Activated naive CD4-positive, alpha-beta T cell treated with anti-CD3 and anti-CD28 coated beads for 36 hours (primary cell): ENCODE measurements around the gene BCAS4. TPM values are rescaled to one million over a fixed set of nuclear protein-coding genes. Genes with fewer than 3 reads are reported as not detected.

Experiments
- CTCF ChIA-PET: fragments of 350-600 bp; sonication (Branson Sonifier 250); formaldehyde crosslinking; loops from one replicate; lab custom pipeline; 2021; ENCODE audit warnings: antibody characterized with exemption; lab: Charles Lee
- DNase-seq: peaks from one replicate; pipeline ENCODE4 v3.0.0-alpha.2; 2020
- H3K27ac Mint-ChIP-seq: one replicate; pipeline ENCODE4 v1.8.0; 2021; ENCODE audit warnings: mild to moderate bottlenecking, mixed read lengths
- H3K27me3 Mint-ChIP-seq: one replicate; pipeline ENCODE4 v1.8.0; 2021; ENCODE audit warnings: low read depth, mixed read lengths
- H3K36me3 Mint-ChIP-seq: one replicate; pipeline ENCODE4 v1.8.0; 2021; ENCODE audit warnings: low read depth, mixed read lengths
- H3K4me1 Mint-ChIP-seq: one replicate; pipeline ENCODE4 v1.8.0; 2021; ENCODE audit warnings: low read depth, mixed read lengths
- H3K4me3 Mint-ChIP-seq: one replicate; pipeline ENCODE4 v1.8.0; 2021; ENCODE audit warnings: mild to moderate bottlenecking, moderate library complexity, mixed read lengths
- H3K9me3 Mint-ChIP-seq: one replicate; pipeline ENCODE4 v1.8.0; 2021; ENCODE audit warnings: mixed read lengths
- intact Hi-C: fragments of 100-400 bp; cut with micrococcal nuclease; formaldehyde crosslinking; loops from one replicate; pipeline ENCODE4 v1.15.1; 2023
- total RNA-seq, 2 experiments: library from RNA; stranded (reverse); gene quantifications; one replicate each; pipeline ENCODE4 v1.2.3, GENCODE V29; 2021

BCAS4 gene
- total RNA-seq, 2 experiments from 2014 or later, result 15.7 to 16.6 TPM

GRCh38 chr20:50819349-50819748 is 24.5 kb downstream of the BCAS4 start:
- CTCF ChIA-PET, result interaction anchor here (1.0 to 2.4 kb wide), 4 partner anchors 16 to 110 kb away, joined by 3 to 19 read pairs (median 7); partner anchors contain the start of gene BCAS4
- H3K4me3 Mint-ChIP-seq, result no peak overlapping the region
- H3K9me3 Mint-ChIP-seq, result no peaks in the 10 kb centered on the region
- intact Hi-C loops, result loop anchor here (5.0 kb wide), 1 partner anchor 93 kb away; no protein-coding TSS in a partner anchor
- H3K27me3 Mint-ChIP-seq, result no peaks in the 10 kb centered on the region
- peak overlapping the region; percentile 12 for H3K27ac Mint-ChIP-seq
- DNase-seq, result no peak
- peaks cover 8% of the 10 kb centered on the region for H3K36me3 Mint-ChIP-seq
- H3K4me1 Mint-ChIP-seq, result peaks cover 44% of the 10 kb centered on the region

- CTCF ChIA-PET, result interaction anchor here (0.8 kb wide), 1 partner anchor 26 kb away, joined by 4 read pairs; the partner anchor contains the start of gene BCAS4
- H3K36me3 Mint-ChIP-seq, result peaks cover 8% of the 10 kb centered on the region
- H3K27me3 Mint-ChIP-seq, result no peaks in the 10 kb centered on the region
- H3K4me1 Mint-ChIP-seq, result peaks cover 33% of the 10 kb centered on the region
- no peak overlapping the region for H3K4me3 Mint-ChIP-seq
- DNase-seq, result no peak
- intact Hi-C loops, result no loop called here
- no peaks in the 10 kb centered on the region for H3K9me3 Mint-ChIP-seq
- H3K27ac Mint-ChIP-seq, result no peak overlapping the region
Measured at GRCh38 chr20:50820515-50821256, 25.8 kb downstream of the BCAS4 start.

GRCh38 chr20:50821257-50821921 is 26.5 kb downstream of the BCAS4 start:
- no peaks in the 10 kb centered on the region for H3K9me3 Mint-ChIP-seq
- H3K4me1 Mint-ChIP-seq, result peaks cover 26% of the 10 kb centered on the region
- CTCF ChIA-PET, result interaction anchor here (0.5 to 0.8 kb wide), 3 partner anchors 13 to 68 kb away, joined by 3 to 8 read pairs (median 4); partner anchors contain the start of gene BCAS4
- no peaks in the 10 kb centered on the region for H3K27me3 Mint-ChIP-seq
- H3K36me3 Mint-ChIP-seq, result peaks cover 8% of the 10 kb centered on the region
- intact Hi-C loops, result no loop called here
- no peak for DNase-seq
- H3K4me3 Mint-ChIP-seq, result no peak overlapping the region
- no peak overlapping the region for H3K27ac Mint-ChIP-seq

GRCh38 chr20:50821994-50822393 is 27.1 kb downstream of the BCAS4 start:
- no peak overlapping the region for H3K4me3 Mint-ChIP-seq
- peaks cover 24% of the 10 kb centered on the region for H3K4me1 Mint-ChIP-seq
- no peak overlapping the region for H3K27ac Mint-ChIP-seq
- H3K27me3 Mint-ChIP-seq, result no peaks in the 10 kb centered on the region
- CTCF ChIA-PET, result interaction anchor here (0.5 to 1.0 kb wide), 3 partner anchors 13 to 108 kb away, joined by 3 to 8 read pairs (median 4); no protein-coding TSS in a partner anchor
- no peaks in the 10 kb centered on the region for H3K9me3 Mint-ChIP-seq
- intact Hi-C loops, result no loop called here
- no peak for DNase-seq
- H3K36me3 Mint-ChIP-seq, result peaks cover 8% of the 10 kb centered on the region

GRCh38 chr20:50823319-50823718 is 28.5 kb downstream of the BCAS4 start:
- no peak for DNase-seq
- Mint-ChIP-seq H3K36me3 (peaks cover 8% of the 10 kb centered on the region), H3K27me3 (no peaks in the 10 kb centered on the region), H3K27ac (no peak overlapping the region), H3K4me3 (no peak overlapping the region), H3K9me3 (no peaks in the 10 kb centered on the region), H3K4me1 (peaks cover 11% of the 10 kb centered on the region)
- intact Hi-C loops, result no loop called here
- CTCF ChIA-PET, result interaction anchor here (0.6 to 1.8 kb wide), 5 partner anchors 9 to 116 kb away, joined by 3 to 7 read pairs (median 4); partner anchors contain the start of gene BCAS4

GRCh38 chr20:50824137-50824536 is 29.3 kb downstream of the BCAS4 start:
- H3K9me3 Mint-ChIP-seq, result no peaks in the 10 kb centered on the region
- no peak overlapping the region for H3K4me3 Mint-ChIP-seq
- intact Hi-C loops, result no loop called here
- DNase-seq, result no peak
- peaks cover 4% of the 10 kb centered on the region for H3K36me3 Mint-ChIP-seq
- no peaks in the 10 kb centered on the region for H3K27me3 Mint-ChIP-seq
- H3K27ac Mint-ChIP-seq, result no peak overlapping the region
- CTCF ChIA-PET, result interaction anchor here (0.6 to 1.8 kb wide), 3 partner anchors 10 to 31 kb away, joined by 3 to 7 read pairs (median 4); partner anchors contain the start of gene BCAS4
- H3K4me1 Mint-ChIP-seq, result peaks cover 5% of the 10 kb centered on the region

- no peak for DNase-seq
- no peaks in the 10 kb centered on the region for H3K9me3 Mint-ChIP-seq
- CTCF ChIA-PET, result interaction anchor here (1.1 to 1.7 kb wide), 2 partner anchors 32 to 155 kb away, joined by 3 to 7 read pairs; partner anchors contain the start of gene BCAS4
- intact Hi-C loops, result no loop called here
- H3K27ac Mint-ChIP-seq, result no peak overlapping the region
- peaks cover 3% of the 10 kb centered on the region for H3K36me3 Mint-ChIP-seq
- H3K4me3 Mint-ChIP-seq, result no peak overlapping the region
- H3K4me1 Mint-ChIP-seq, result no peaks in the 10 kb centered on the region
- H3K27me3 Mint-ChIP-seq, result no peaks in the 10 kb centered on the region
Measured at GRCh38 chr20:50826121-50826520, 31.3 kb downstream of the BCAS4 start.

GRCh38 chr20:50828363-50829136 is 33.7 kb downstream of the BCAS4 start:
- CTCF ChIA-PET, result no interaction called here
- H3K27ac Mint-ChIP-seq, result peak overlapping the region; percentile 10

GRCh38 chr20:50831622-50832021 is 36.8 kb downstream of the BCAS4 start:
- Mint-ChIP-seq H3K36me3 (peaks cover 9% of the 10 kb centered on the region), H3K27me3 (no peaks in the 10 kb centered on the region), H3K9me3 (no peaks in the 10 kb centered on the region), H3K27ac (no peak overlapping the region), H3K4me3 (no peak overlapping the region), H3K4me1 (no peaks in the 10 kb centered on the region)
- intact Hi-C loops, result no loop called here
- CTCF ChIA-PET, result no interaction called here
- no peak for DNase-seq

More at GRCh38 chr20:50828363-50829136, 33.7 kb downstream of the BCAS4 start:
- Mint-ChIP-seq H3K4me1 (no peaks in the 10 kb centered on the region), H3K27me3 (no peaks in the 10 kb centered on the region), H3K4me3 (no peak overlapping the region), H3K36me3 (peaks cover 9% of the 10 kb centered on the region), H3K9me3 (no peaks in the 10 kb centered on the region)
- intact Hi-C loops, result no loop called here
- DNase-seq, result no peak

GRCh38 chr20:50834599-50835005 is 39.7 kb downstream of the BCAS4 start:
- no peaks in the 10 kb centered on the region for H3K27me3 Mint-ChIP-seq
- intact Hi-C loops, result no loop called here
- H3K36me3 Mint-ChIP-seq, result peaks cover 9% of the 10 kb centered on the region
- H3K9me3 Mint-ChIP-seq, result no peaks in the 10 kb centered on the region
- no peak for DNase-seq
- CTCF ChIA-PET, result interaction anchor here (0.6 to 1.2 kb wide), 2 partner anchors 13 to 153 kb away, joined by 3 to 8 read pairs; no protein-coding TSS in a partner anchor
- H3K4me1 Mint-ChIP-seq, result no peaks in the 10 kb centered on the region
- no peak overlapping the region for H3K27ac Mint-ChIP-seq
- H3K4me3 Mint-ChIP-seq, result no peak overlapping the region

- DNase-seq, result no peak
- Mint-ChIP-seq H3K4me1 (no peaks in the 10 kb centered on the region), H3K4me3 (no peak overlapping the region), H3K27ac (no peak overlapping the region), H3K27me3 (no peaks in the 10 kb centered on the region), H3K36me3 (peaks cover 3% of the 10 kb centered on the region), H3K9me3 (no peaks in the 10 kb centered on the region)
- intact Hi-C loops, result no loop called here
- CTCF ChIA-PET, result no interaction called here
Measured at GRCh38 chr20:50837532-50838321, 42.9 kb downstream of the BCAS4 start.
